GM23338 (cell line): ENCODE data around the gene NTN4. TPM values are rescaled to one million over a fixed set of nuclear protein-coding genes. Genes with fewer than 3 reads are reported as not detected.

Experiments used
- ATAC-seq: fragments of 200-7000 bp; cut with Tn5 transposase; 3 replicates; pipeline ENCODE4 v1.9.1; 2020
- DNase-seq: peaks from one replicate; pipeline ENCODE4 v3.0.0-alpha.2; 2015; ENCODE audit warnings: low spot score
- H2AFZ ChIP-seq: fragments of 200-600 bp; sonication (generic); 2 replicates; pipeline ENCODE4 v1.8.0; 2016; ENCODE audit warnings: antibody characterized with exemption, mild to moderate bottlenecking, moderate library complexity
- H3F3A ChIP-seq: fragments of 200-600 bp; sonication (generic); replicated peaks from 2 replicates; pipeline ENCODE4 v1.8.0; 2017; ENCODE audit warnings: antibody characterized with exemption, mixed run types, low read depth
- H3K27ac ChIP-seq: fragments of 200-600 bp; sonication (generic); 2 replicates; pipeline ENCODE4 v1.6.1; 2016; ENCODE audit warnings: low read depth
- H3K27me3 ChIP-seq: fragments of 200-600 bp; sonication (generic); 2 replicates; pipeline ENCODE4 v1.8.0; 2016; ENCODE audit warnings: mild to moderate bottlenecking, mixed run types, moderate library complexity; ENCODE audit not compliant: insufficient read depth
- H3K36me3 ChIP-seq: fragments of 200-600 bp; sonication (generic); 2 replicates; pipeline ENCODE4 v1.8.0; 2016; ENCODE audit warnings: mild to moderate bottlenecking; ENCODE audit not compliant: insufficient read depth
- H3K4me1 ChIP-seq: fragments of 200-600 bp; sonication (generic); 2 replicates; pipeline ENCODE4 v1.8.0; 2016; ENCODE audit warnings: mild to moderate bottlenecking, moderate library complexity; ENCODE audit not compliant: insufficient read depth
- H3K4me2 ChIP-seq: fragments of 200-600 bp; sonication (generic); 2 replicates; pipeline ENCODE4 v1.7.1; 2017; ENCODE audit warnings: mixed run types
- H3K4me3 ChIP-seq: fragments of 200-600 bp; sonication (generic); 2 replicates; pipeline ENCODE4 v1.6.1; 2016; ENCODE audit warnings: mixed run types
- H3K79me2 ChIP-seq: fragments of 200-600 bp; sonication (generic); replicated peaks from 2 replicates; pipeline ENCODE4 v1.8.0; 2017; ENCODE audit warnings: mild to moderate bottlenecking; ENCODE audit not compliant: insufficient read depth
- H3K9me2 ChIP-seq: fragments of 200-600 bp; sonication (generic); 2 replicates; pipeline ENCODE4 v1.8.0; 2017; ENCODE audit not compliant: insufficient read depth
- H4K20me1 ChIP-seq: fragments of 200-600 bp; sonication (generic); replicated peaks from 2 replicates; pipeline ENCODE4 v1.8.0; 2017; ENCODE audit warnings: mild to moderate bottlenecking; ENCODE audit not compliant: insufficient read depth
- H3K27ac Mint-ChIP-seq: 2 replicates; pipeline ENCODE4 v1.8.0; 2020; ENCODE audit warnings: inconsistent platforms, mild to moderate bottlenecking, moderate library complexity, mixed read lengths
- H3K27me3 Mint-ChIP-seq: 3 replicates; pipeline ENCODE4 v1.8.0; 2022; ENCODE audit warnings: low read depth, mild to moderate bottlenecking, moderate library complexity, mixed read lengths, inconsistent platforms; ENCODE audit not compliant: insufficient read depth, poor library complexity
- H3K36me3 Mint-ChIP-seq: 3 replicates; pipeline ENCODE4 v1.8.0; 2021; ENCODE audit warnings: low read depth, mild to moderate bottlenecking, inconsistent platforms, moderate library complexity, mixed read lengths
- H3K4me1 Mint-ChIP-seq: 3 replicates; pipeline ENCODE4 v1.8.0; 2020; ENCODE audit warnings: mild to moderate bottlenecking, inconsistent platforms, mixed read lengths
- H3K4me3 Mint-ChIP-seq: 3 replicates; pipeline ENCODE4 v1.8.0; 2021; ENCODE audit warnings: moderate library complexity, mild to moderate bottlenecking, inconsistent platforms, mixed read lengths
- H3K9me3 Mint-ChIP-seq: 3 replicates; pipeline ENCODE4 v1.8.0; 2020; ENCODE audit warnings: moderate library complexity, mild to moderate bottlenecking, inconsistent platforms, mixed read lengths
- ETS1 ChIP-seq: IDR thresholded peaks from 2 replicates; pipeline ENCODE4 v1.6.1; 2016; ENCODE audit warnings: antibody characterized with exemption
- EZH2 ChIP-seq: fragments of 200-600 bp; sonication (generic); IDR thresholded peaks from one replicate; pipeline ENCODE4 v1.8.0; 2017; ENCODE audit warnings: antibody characterized with exemption, mild to moderate bottlenecking, low read depth; ENCODE audit not compliant: unreplicated experiment
- EZH2phosphoT487 ChIP-seq: fragments of 200-600 bp; sonication (generic); IDR thresholded peaks from one replicate; pipeline ENCODE4 v1.8.1; 2018; ENCODE audit warnings: antibody characterized with exemption; ENCODE audit not compliant: unreplicated experiment
- STAT1 ChIP-seq: IDR thresholded peaks from one replicate; pipeline ENCODE4 v1.6.1; 2016; ENCODE audit warnings: antibody characterized with exemption; ENCODE audit not compliant: unreplicated experiment
- ZNF114 ChIP-seq: fragments of 250-450 bp; sonication (Bioruptor Pico); IDR thresholded peaks from 2 replicates; pipeline ENCODE4 v1.5.0; 2020; ENCODE audit warnings: mild to moderate bottlenecking, moderate library complexity
- polyA plus RNA-seq: library from polyadenylated mRNA; unstranded; fragments of >200 nt; fragmentation: Nextera tagmentation; extraction: Ambion mirVana; gene quantifications from 2 replicates; pipeline ENCODE4 v1.2.1, GENCODE V29; 2016
- total RNA-seq: library from RNA; depleted of rRNA; stranded (reverse); fragments of >200 nt; shearing (Covaris generic); gene quantifications from 2 replicates; pipeline ENCODE4 v1.2.3, GENCODE V29; 2014
- TF ChIP-seq, protein P1 (sequence below): fragments of 250-450 bp; sonication (Bioruptor Pico); IDR thresholded peaks from 2 replicates; pipeline ENCODE4 v1.5.0; 2020; ENCODE audit warnings: mild to moderate bottlenecking, moderate library complexity

NTN4 gene
- total and polyA plus RNA-seq, 2 experiments from 2014 or later: 1.5 to 3.8 TPM

DNA sequence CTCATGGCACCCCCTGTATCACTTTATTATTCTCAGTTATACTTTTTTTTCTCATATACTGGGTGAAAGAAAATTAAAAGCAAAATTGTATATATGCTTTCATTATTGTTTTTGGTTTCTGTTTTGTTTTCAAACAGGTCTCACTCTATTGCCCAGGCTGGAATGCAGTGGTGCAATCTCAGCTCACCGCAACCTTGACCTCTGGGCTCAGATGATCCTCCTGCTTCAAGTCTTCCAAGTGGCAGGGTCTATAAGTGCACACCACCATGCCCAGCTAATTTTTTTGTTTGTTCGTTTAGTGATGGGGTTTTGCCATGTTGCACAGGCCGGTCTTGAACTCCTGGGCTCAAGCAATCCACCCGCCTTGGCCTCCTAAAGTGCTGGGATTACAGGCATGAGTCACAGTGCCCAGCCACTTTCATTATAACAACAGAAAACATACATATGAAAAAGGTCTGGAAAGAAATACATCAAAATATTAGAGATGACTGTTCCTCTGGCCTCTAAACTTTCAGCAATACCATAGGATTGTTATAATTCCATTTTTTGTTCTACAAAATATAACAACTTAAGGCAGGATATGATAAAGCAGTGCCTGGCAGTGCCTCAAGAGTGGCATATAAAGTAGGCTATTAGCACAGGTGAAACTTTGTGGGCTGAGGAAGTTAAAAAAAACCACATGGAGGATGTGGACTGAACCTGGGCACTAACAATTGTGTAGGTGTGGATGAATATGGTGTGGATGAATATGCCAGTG, 5.8 kb upstream of the NTN4 start (continued):
- TF ChIP-seq, protein P1, sequence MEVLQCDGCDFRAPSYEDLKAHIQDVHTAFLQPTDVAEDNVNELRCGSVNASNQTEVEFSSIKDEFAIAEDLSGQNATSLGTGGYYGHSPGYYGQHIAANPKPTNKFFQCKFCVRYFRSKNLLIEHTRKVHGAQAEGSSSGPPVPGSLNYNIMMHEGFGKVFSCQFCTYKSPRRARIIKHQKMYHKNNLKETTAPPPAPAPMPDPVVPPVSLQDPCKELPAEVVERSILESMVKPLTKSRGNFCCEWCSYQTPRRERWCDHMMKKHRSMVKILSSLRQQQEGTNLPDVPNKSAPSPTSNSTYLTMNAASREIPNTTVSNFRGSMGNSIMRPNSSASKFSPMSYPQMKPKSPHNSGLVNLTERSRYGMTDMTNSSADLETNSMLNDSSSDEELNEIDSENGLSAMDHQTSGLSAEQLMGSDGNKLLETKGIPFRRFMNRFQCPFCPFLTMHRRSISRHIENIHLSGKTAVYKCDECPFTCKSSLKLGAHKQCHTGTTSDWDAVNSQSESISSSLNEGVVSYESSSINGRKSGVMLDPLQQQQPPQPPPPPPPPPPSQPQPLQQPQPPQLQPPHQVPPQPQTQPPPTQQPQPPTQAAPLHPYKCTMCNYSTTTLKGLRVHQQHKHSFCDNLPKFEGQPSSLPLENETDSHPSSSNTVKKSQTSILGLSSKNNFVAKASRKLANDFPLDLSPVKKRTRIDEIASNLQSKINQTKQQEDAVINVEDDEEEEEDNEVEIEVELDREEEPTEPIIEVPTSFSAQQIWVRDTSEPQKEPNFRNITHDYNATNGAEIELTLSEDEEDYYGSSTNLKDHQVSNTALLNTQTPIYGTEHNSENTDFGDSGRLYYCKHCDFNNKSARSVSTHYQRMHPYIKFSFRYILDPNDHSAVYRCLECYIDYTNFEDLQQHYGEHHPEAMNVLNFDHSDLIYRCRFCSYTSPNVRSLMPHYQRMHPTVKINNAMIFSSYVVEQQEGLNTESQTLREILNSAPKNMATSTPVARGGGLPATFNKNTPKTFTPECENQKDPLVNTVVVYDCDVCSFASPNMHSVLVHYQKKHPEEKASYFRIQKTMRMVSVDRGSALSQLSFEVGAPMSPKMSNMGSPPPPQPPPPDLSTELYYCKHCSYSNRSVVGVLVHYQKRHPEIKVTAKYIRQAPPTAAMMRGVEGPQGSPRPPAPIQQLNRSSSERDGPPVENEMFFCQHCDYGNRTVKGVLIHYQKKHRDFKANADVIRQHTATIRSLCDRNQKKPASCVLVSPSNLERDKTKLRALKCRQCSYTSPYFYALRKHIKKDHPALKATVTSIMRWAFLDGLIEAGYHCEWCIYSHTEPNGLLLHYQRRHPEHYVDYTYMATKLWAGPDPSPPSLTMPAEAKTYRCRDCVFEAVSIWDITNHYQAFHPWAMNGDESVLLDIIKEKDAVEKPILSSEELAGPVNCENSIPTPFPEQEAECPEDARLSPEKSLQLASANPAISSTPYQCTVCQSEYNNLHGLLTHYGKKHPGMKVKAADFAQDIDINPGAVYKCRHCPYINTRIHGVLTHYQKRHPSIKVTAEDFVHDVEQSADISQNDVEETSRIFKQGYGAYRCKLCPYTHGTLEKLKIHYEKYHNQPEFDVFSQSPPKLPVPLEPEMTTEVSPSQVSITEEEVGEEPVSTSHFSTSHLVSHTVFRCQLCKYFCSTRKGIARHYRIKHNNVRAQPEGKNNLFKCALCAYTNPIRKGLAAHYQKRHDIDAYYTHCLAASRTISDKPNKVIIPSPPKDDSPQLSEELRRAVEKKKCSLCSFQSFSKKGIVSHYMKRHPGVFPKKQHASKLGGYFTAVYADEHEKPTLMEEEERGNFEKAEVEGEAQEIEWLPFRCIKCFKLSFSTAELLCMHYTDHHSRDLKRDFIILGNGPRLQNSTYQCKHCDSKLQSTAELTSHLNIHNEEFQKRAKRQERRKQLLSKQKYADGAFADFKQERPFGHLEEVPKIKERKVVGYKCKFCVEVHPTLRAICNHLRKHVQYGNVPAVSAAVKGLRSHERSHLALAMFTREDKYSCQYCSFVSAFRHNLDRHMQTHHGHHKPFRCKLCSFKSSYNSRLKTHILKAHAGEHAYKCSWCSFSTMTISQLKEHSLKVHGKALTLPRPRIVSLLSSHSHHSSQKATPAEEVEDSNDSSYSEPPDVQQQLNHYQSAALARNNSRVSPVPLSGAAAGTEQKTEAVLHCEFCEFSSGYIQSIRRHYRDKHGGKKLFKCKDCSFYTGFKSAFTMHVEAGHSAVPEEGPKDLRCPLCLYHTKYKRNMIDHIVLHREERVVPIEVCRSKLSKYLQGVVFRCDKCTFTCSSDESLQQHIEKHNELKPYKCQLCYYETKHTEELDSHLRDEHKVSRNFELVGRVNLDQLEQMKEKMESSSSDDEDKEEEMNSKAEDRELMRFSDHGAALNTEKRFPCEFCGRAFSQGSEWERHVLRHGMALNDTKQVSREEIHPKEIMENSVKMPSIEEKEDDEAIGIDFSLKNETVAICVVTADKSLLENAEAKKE (CRISPR knock-in tag): no peak
- no peak for TF ChIP-seq EZH2phosphoT487

- peaks cover 24% of the 10 kb centered on the region for H3K4me1 ChIP-seq
- H4K20me1 ChIP-seq: no peaks in the 10 kb centered on the region
- Mint-ChIP-seq H3K36me3 (no peaks in the 10 kb centered on the region), H3K4me1 (peaks cover 9% of the 10 kb centered on the region; the same call in 2 of the 3 replicates), H3K4me3 (peak overlapping the region; percentile 83), H3K27ac (no peak overlapping the region), H3K27me3 (peaks cover 44% of the 10 kb centered on the region), H3K9me3 (no peaks in the 10 kb centered on the region)
- peak; percentile 16 for ATAC-seq
- no peaks in the 10 kb centered on the region for H3F3A ChIP-seq
- H2AFZ ChIP-seq: peak overlapping the region; percentile 100
- no peaks in the 10 kb centered on the region for H3K9me2 ChIP-seq
- no peak for TF ChIP-seq ETS1
- TF ChIP-seq STAT1: no peak
- peak; percentile 85 for TF ChIP-seq EZH2
- peak; percentile 59 for TF ChIP-seq EZH2phosphoT487
- no peak for TF ChIP-seq ZNF114 (CRISPR knock-in tag)
- H3K36me3 ChIP-seq: no peaks in the 10 kb centered on the region
- H3K27ac ChIP-seq: no peak overlapping the region
- peak; percentile 75 for DNase-seq
- H3K27me3 ChIP-seq: peaks cover 70% of the 10 kb centered on the region
- H3K4me3 ChIP-seq: peak overlapping the region; percentile 92
- no peaks in the 10 kb centered on the region for H3K79me2 ChIP-seq
- H3K4me2 ChIP-seq: peak overlapping the region; percentile 99
Observed at GRCh38 chr12:95790917-95791849, 619 bp upstream of the NTN4 start.
